NOMO-1 treated with dmso at 0.1 percent for 144 hours (cell line): ENCODE data around the gene RNF213.

Experiments used
- DNase-seq: peaks from one replicate; lab custom pipeline; 2025; ENCODE audit not compliant: unreplicated experiment; lab: John Stamatoyannopoulos, UW

RNF213 gene

GRCh38 chr17:80446645-80447405, 186.2 kb downstream of the RNF213 start:
- DNase-seq: no peak

GRCh38 chr17:80447790-80448189, 187.1 kb downstream of the RNF213 start:
- DNase-seq: no peak
